HG02885 (cell line): ENCODE data around the gene SPACA6.

Experiments
- ATAC-seq: cut with Tn5 transposase; IDR thresholded peaks from one replicate; pipeline ENCODE4 v1.9.1; 2021; ENCODE audit warnings: mild to moderate bottlenecking; ENCODE audit not compliant: unreplicated experiment, poor library complexity

SPACA6 gene

GRCh38 chr19:51688671-51689571 is 4.2 kb upstream of the SPACA6 start:
- no peak for ATAC-seq

GRCh38 chr19:51689751-51690453 is 3.2 kb upstream of the SPACA6 start:
- no peak for ATAC-seq

GRCh38 chr19:51690454-51691073 is 2.6 kb upstream of the SPACA6 start:
- no peak for ATAC-seq

- no peak for ATAC-seq
These were observed 2.0 kb upstream of the SPACA6 start for GRCh38 chr19:51691074-51691583.

GRCh38 chr19:51691584-51692428 is 1.3 kb upstream of the SPACA6 start:
- no peak for ATAC-seq

- no peak for ATAC-seq
These were observed 662 bp upstream of the SPACA6 start for GRCh38 chr19:51692468-51692867.

- ATAC-seq: no peak
These were observed 689 bp downstream of the SPACA6 start for GRCh38 chr19:51693819-51694218.

- no peak for ATAC-seq
These were observed 1.4 kb downstream of the SPACA6 start for GRCh38 chr19:51694318-51695085.

- no peak for ATAC-seq
These were observed 2.0 kb downstream of the SPACA6 start for GRCh38 chr19:51695088-51695487.

GRCh38 chr19:51695702-51696315 is 2.7 kb downstream of the SPACA6 start:
- no peak for ATAC-seq

- no peak for ATAC-seq
These were observed 3.5 kb downstream of the SPACA6 start for GRCh38 chr19:51696606-51697005.

GRCh38 chr19:51697169-51697776 is 4.1 kb downstream of the SPACA6 start:
- no peak for ATAC-seq

- ATAC-seq: no peak
These were observed 5.2 kb downstream of the SPACA6 start for GRCh38 chr19:51698296-51698695.

GRCh38 chr19:51699170-51699569 is 6.0 kb downstream of the SPACA6 start:
- no peak for ATAC-seq

GRCh38 chr19:51701468-51702100 is 8.5 kb downstream of the SPACA6 start:
- ATAC-seq: no peak

- no peak for ATAC-seq
These were observed 9.1 kb downstream of the SPACA6 start for GRCh38 chr19:51702103-51702824.

- ATAC-seq: no peak
These were observed 9.9 kb downstream of the SPACA6 start for GRCh38 chr19:51702825-51703574.
